Measurements from ENCODE around the gene LRRC39.

LRRC39 gene

DNA sequence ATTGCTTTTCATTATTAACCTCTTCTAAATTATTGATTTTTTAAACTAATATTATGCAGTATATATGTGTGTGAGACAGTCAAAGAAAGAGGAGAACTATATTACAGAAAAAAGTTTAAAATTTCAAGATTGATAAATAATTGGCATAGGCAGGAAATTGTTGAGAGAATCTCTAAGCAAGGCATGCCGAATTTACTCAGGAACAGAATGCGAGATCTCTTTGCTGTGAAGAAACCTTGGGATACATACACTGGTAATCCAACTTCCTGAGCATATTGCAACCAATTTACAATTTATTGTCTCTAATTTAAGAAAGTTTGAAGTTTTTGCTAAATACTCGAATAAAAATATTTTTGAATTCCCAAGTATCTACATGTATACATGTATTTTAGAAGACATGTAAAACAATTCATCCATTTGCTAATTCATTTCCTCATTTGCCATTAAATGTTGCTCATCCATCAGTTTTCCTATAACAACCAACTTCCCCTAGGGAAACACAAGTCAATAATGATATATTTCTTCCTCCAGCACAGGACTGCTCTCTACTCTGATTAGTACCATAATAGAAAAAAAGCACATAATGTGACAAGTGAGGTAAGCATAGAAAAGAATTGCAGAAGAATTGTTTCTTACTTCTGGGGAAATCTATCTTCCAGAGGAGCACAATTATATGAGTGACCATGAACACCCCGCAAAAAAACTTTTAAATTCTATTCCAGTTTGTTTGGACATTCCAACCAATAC lies 588 bp downstream of the LRRC39 start:
- H3K27ac ChIP-seq = no peak overlapping the region
- TF ChIP-seq, protein P1, sequence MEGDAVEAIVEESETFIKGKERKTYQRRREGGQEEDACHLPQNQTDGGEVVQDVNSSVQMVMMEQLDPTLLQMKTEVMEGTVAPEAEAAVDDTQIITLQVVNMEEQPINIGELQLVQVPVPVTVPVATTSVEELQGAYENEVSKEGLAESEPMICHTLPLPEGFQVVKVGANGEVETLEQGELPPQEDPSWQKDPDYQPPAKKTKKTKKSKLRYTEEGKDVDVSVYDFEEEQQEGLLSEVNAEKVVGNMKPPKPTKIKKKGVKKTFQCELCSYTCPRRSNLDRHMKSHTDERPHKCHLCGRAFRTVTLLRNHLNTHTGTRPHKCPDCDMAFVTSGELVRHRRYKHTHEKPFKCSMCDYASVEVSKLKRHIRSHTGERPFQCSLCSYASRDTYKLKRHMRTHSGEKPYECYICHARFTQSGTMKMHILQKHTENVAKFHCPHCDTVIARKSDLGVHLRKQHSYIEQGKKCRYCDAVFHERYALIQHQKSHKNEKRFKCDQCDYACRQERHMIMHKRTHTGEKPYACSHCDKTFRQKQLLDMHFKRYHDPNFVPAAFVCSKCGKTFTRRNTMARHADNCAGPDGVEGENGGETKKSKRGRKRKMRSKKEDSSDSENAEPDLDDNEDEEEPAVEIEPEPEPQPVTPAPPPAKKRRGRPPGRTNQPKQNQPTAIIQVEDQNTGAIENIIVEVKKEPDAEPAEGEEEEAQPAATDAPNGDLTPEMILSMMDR (conservative IDR thresholded peaks at IDR 0.05) = no peak

DNA sequence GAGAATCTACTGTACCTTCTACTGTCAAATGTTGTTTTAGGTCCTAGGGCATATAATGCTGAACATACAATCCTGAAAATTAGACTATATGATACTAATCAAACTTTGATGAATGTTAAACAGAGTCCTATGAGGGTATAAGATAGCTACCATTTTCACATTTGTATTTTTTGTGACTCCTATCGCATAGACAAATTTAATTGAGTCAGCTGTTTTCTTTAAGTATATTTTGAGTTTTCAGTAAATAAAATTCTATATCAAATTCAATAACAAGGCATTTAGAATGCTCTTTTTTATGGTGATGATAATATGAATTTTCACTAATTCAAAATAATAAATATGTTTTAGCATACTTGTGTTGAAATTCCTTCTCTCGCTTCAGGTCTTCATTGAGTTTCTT lies 10.0 kb downstream of the LRRC39 start:
- no peak overlapping the region for H3K27ac ChIP-seq
- TF ChIP-seq, protein P1 (conservative IDR thresholded peaks at IDR 0.05) = no peak

DNA sequence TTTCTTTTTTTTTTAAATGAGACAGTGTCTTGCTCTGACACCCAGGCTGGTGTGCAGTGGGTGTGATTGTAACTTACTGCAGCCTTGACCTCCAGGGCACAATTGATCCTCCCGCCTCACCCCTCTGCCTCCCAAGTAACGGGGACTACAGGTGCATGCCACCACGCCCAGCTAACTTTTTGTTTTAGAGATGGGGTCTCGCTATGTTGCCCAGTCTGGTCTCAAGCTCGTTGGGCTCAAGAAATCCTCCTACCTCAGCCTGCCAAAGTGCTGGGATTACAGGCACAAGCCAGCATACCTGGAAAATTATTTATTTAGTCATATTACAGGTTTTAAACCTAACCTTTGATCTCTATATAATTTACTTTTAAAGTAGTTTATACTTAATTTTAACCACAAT lies 13.4 kb downstream of the LRRC39 start:
- H3K27ac ChIP-seq = no peak overlapping the region
- TF ChIP-seq, protein P1 (conservative IDR thresholded peaks at IDR 0.05) = no peak

DNA sequence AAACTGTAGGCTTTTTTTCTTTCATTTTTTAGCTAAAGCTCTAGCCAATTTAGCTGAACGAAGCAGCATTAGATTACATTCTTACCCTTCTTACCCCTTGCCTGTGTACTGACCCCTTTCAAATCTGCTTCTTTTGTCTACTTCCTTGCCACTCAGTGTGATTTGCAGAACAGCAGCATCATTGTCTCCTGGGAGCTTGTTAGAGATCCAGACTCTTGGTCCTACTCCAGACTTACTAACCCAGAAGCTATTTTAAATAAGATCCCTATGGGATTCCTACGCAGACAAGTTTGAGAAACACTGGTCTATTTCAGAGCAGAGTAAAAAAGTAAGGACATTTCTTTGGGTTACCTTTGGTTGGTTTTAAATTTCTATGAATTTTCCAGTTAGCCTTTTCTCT lies 13.8 kb downstream of the LRRC39 start:
- TF ChIP-seq, protein P1 (conservative IDR thresholded peaks at IDR 0.05) = no peak
- no peak overlapping the region for H3K27ac ChIP-seq

DNA sequence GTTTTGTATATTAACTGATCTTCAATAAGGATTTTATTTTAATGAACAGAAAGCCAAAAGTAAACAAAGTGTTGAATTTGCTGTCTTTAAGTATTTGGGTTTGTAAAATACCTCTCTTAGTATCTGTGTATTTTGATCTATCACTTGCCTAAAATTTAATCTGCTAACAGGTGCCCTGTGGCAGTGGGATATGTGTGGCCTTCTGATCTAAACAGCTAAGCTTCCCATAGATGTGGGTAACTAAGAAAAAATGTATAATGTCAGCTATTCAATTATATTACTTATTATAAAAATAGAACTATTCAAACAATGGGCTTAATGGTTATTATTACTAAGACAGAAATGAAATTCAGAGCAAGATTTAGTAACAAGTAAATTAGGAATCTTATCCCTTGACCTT lies 15.2 kb downstream of the LRRC39 start:
- no peak overlapping the region for H3K27ac ChIP-seq
- TF ChIP-seq, protein P1 (conservative IDR thresholded peaks at IDR 0.05) = no peak

DNA sequence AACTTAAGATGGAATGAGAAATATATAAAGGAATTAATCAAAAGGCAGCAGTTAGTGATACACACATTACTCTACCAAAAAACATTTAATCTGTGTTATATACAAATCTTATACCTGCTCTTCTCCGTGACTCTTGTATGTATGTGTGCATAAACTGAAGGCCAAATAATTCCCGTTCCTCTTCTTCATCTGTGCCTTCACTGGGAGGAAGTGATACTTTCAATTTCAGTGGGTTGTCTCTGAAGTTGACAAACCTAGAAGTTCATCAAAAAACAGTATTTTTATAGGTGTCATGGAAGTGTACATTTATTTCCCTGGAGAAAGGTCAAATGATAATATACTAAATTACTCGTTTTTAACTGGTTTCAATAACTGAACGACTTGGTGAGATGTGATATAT lies 25.8 kb downstream of the LRRC39 start:
- TF ChIP-seq, protein P1 (conservative IDR thresholded peaks at IDR 0.05) = no peak
- no peak overlapping the region for H3K27ac ChIP-seq

DNA sequence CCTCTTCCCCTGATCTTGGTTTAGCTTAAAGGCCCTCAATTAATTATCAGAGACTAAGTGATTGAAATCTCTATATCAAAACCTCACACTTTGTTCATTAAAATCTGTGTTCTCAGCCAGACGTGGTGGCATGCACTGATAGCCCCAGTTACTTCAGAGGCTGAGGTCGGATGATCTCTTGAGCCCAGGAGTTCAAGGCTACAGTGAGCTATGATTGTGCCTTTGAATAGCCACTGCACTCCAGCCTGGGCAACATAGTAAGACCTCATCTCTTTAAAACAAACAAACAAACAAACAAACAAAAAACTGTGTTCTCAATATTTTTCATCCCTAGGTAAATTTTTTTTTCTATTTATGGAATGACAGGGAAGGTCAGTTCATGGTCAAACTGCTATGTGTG lies 26.4 kb downstream of the LRRC39 start:
- TF ChIP-seq, protein P1 (conservative IDR thresholded peaks at IDR 0.05) = no peak
- H3K27ac ChIP-seq = no peak overlapping the region
